GM21825 (cell line): ENCODE data around the gene CACNA1I.

ENCODE experiments used
- ATAC-seq: cut with Tn5 transposase; IDR thresholded peaks from one replicate; pipeline ENCODE4 v1.9.1; 2021; ENCODE audit warnings: mild to moderate bottlenecking, moderate library complexity; ENCODE audit not compliant: unreplicated experiment

Gene CACNA1I

GRCh38 chr22:39646398-39647063 lies 76.0 kb downstream of the CACNA1I start:
- ATAC-seq, result no peak

- no peak for ATAC-seq
These were observed 77.5 kb downstream of the CACNA1I start for GRCh38 chr22:39647836-39648629.

- ATAC-seq, result no peak
These were observed 78.0 kb downstream of the CACNA1I start for GRCh38 chr22:39648630-39648950.

DNA sequence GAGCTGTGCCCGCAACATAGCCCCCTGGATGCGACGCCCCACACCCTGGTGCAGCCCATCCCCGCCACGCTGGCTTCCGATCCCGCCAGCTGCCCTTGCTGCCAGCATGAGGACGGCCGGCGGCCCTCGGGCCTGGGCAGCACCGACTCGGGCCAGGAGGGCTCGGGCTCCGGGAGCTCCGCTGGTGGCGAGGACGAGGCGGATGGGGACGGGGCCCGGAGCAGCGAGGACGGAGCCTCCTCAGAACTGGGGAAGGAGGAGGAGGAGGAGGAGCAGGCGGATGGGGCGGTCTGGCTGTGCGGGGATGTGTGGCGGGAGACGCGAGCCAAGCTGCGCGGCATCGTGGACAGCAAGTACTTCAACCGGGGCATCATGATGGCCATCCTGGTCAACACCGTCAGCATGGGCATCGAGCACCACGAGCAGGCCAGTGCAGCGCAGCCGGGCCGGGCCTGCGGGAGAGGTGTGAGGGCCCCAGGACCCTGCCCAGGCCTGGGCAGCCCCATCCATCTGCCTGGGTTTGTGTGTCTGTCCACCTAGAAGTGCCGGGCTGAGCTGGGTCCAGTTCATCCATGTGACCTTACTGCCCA lies 79.0 kb downstream of the CACNA1I start:
- no peak for ATAC-seq

GRCh38 chr22:39651053-39651996 lies 80.8 kb downstream of the CACNA1I start:
- no peak for ATAC-seq

GRCh38 chr22:39652990-39653786 lies 82.6 kb downstream of the CACNA1I start:
- no peak for ATAC-seq

GRCh38 chr22:39653787-39654077 lies 83.2 kb downstream of the CACNA1I start:
- ATAC-seq, result no peak

DNA sequence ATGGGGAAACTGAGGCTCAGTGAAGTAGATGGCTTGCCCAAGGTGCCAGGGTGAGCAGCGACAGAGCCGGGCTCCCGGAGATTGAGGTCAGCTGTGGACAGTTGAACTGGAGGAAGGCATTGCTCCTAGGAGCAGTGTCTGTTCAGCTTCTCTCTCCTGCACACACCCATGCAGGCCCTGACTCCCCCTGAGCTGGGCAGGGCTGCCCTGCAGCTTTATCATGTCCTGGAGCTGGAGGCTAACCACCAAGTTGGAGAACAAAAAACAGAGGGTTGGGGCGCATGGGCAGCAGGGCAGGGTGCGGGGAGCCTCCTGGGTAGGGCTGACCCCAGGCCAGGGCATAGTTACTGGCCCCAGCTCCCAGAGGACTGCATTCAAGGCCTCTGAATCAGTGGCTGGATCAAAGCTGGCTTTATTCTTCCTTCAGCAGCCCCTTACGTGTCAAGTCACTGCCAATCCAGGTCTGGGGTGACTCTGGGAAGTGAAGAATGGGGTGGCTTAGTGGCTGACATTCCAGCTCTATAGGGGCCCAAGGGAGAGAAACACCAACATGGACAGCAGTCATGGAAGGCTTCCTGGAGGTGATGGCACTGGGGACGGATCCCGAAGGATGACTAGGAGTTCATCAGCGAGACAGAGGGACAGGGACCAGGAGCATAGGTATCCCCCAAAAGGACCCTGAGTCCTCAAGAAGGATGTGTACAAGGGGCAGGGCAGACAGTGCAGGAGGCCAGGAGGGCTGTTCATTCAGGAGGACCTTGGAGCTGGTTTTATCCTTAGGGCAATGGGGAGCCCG lies 83.8 kb downstream of the CACNA1I start:
- no peak for ATAC-seq

GRCh38 chr22:39655004-39655579 lies 84.5 kb downstream of the CACNA1I start:
- no peak for ATAC-seq

DNA sequence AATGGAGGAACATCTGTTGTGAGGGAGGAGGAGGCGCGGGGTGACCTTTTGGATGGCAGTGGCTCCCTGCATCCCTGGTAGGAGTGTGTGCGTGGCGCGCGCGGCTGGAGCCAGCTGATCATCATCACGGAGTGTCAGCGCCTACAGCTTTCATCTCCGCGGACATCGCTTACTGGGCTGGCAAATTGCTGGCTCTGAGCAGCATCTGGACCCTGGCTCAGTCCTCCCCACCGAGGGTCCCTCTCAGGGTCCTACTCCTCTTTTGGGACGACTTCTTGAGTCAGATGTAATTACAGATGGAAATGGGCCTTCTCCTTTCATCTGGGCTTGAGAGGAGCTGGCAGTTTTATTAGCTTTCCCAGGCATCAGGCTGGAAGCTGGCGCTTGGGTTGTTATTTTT lies 85.3 kb downstream of the CACNA1I start:
- no peak for ATAC-seq

GRCh38 chr22:39656495-39657490 lies 86.2 kb downstream of the CACNA1I start:
- ATAC-seq, result no peak

- ATAC-seq, result no peak
These were observed 87.8 kb downstream of the CACNA1I start for GRCh38 chr22:39658367-39658766.

- no peak for ATAC-seq
These were observed 88.4 kb downstream of the CACNA1I start for GRCh38 chr22:39658806-39659463.

DNA sequence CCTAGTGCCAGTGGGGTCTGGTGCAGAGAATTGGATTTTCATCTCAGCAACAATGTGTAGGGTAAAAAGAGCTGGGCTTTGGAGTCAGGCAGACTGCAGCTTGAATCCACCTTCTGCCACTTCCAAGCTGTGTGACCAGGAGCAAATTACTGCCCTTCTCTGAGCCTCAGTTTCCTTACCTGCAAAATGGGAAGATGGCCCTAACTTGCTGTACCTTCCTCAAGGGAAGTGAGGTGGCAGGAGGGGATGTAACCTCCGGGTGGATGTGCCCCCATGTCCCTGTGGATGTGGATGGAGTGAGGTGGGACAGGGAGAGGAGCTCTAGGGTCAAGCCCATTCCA lies 90.9 kb downstream of the CACNA1I start:
- ATAC-seq, result no peak

DNA sequence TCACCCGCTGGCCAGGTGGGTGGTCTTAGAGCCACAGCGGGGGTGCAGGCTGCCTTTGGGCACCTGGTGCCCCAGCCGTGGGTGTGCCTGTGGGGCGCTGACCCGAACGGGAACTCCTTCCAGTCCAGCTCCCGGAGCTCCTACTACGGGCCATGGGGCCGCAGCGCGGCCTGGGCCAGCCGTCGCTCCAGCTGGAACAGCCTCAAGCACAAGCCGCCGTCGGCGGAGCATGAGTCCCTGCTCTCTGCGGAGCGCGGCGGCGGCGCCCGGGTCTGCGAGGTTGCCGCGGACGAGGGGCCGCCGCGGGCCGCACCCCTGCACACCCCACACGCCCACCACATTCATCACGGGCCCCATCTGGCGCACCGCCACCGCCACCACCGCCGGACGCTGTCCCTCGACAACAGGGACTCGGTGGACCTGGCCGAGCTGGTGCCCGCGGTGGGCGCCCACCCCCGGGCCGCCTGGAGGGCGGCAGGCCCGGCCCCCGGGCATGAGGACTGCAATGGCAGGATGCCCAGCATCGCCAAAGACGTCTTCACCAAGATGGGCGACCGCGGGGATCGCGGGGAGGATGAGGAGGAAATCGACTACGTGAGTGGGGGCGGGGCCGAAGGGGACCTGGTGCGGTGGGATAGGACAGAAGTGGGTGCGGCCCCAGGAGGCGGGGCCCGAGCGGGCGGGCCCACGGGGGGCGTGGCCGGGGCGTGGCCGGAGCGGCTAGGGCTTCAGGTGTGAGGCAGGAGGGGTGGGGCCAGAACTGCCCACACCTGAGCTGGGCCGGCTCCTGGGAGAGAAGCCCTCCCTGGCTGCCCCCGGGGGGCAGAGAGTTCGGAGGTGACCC lies 91.5 kb downstream of the CACNA1I start:
- no peak for ATAC-seq

DNA sequence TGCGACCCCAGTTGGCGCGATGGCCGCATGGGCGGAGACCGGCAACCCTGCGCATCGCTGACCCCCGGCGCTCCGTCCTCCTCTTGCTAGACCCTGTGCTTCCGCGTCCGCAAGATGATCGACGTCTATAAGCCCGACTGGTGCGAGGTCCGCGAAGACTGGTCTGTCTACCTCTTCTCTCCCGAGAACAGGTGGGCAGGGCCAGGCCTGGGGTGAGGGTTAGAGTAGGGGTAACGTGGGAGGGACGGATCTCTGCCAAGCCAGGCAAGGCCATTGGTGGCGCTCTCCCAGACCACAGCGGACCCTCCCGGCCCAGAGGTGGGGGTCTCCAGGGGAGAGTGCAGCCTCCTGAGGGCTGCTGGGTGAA lies 92.1 kb downstream of the CACNA1I start:
- no peak for ATAC-seq

DNA sequence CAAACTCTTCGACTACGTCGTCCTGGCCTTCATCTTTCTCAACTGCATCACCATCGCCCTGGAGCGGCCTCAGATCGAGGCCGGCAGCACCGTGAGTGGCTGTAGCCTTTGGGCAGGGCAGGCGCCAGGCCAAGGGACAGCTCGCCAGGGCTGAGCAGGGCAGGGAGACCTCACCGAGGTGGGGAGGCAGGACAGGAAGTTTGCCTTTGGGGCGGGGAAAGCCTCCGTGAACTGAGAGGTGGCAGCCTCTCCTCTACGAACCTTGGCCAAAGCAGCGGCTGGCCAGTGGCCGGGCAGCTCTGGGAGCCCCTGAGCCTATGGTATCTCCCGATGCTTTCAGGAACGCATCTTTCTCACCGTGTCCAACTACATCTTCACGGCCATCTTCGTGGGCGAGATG lies 93.2 kb downstream of the CACNA1I start:
- ATAC-seq, result no peak
